CD4-positive, alpha-beta T cell (primary cell): ENCODE results near the gene CPEB1. TPM values are rescaled to one million over a fixed set of nuclear protein-coding genes. Genes with fewer than 3 reads are reported as not detected.

Experiments
- ATAC-seq: fragments of 200-7000 bp; cut with Tn5 transposase; one replicate; pipeline ENCODE4 v1.10.0; 2022; ENCODE audit warnings: mild to moderate bottlenecking; ENCODE audit not compliant: poor library complexity
- CTCF ChIA-PET: fragments of 350-600 bp; sonication (Branson Sonifier 250); formaldehyde crosslinking; loops from one replicate; lab custom pipeline; 2021; ENCODE audit warnings: antibody characterized with exemption, inconsistent platforms; lab: Charles Lee
- POLR2A ChIA-PET: fragments of 350-600 bp; sonication (Branson Sonifier 250); formaldehyde crosslinking; loops from one replicate; lab custom pipeline; 2021; ENCODE audit warnings: antibody characterized with exemption, inconsistent platforms; lab: Charles Lee
- DNase-seq, 14 experiments: peaks; one replicate each; pipeline ENCODE4 v3.0.0-alpha.2; 2013 to 2020; ENCODE audit warnings: mixed read lengths in 2 of 14
- H3K27ac ChIP-seq, 2 donors: one replicate each; pipeline versions ENCODE4 v1.5.1 to v1.7.0; 2013; ENCODE audit warnings: low read length in 2 of 2, low read depth in 1 of 2, mild to moderate bottlenecking in 1 of 2
- H3K27me3 ChIP-seq, 2 experiments: 1 replicate in 1 of 2; 2 replicates in 1 of 2; pipeline versions ENCODE4 v1.6.1 to v1.7.0; 2013; ENCODE audit warnings: low read length in 2 of 2, control low read depth in 1 of 2, mild to moderate bottlenecking in 1 of 2, moderate library complexity in 1 of 2; ENCODE audit not compliant: insufficient read depth in 2 of 2, control insufficient read depth in 1 of 2
- H3K36me3 ChIP-seq: one replicate; pipeline ENCODE4 v1.6.1; 2013; ENCODE audit warnings: low read length, control low read depth; ENCODE audit not compliant: insufficient read depth
- H3K4me1 ChIP-seq: one replicate; pipeline ENCODE4 v1.6.1; 2013; ENCODE audit warnings: low read length, control low read depth; ENCODE audit not compliant: insufficient read depth
- H3K4me3 ChIP-seq: one replicate; pipeline ENCODE4 v1.5.1; 2013; ENCODE audit warnings: mild to moderate bottlenecking, low read length, moderate library complexity
- H3K9me3 ChIP-seq, 2 experiments: 1 replicate in 1 of 2; 2 replicates in 1 of 2; pipeline versions ENCODE4 v1.6.1 to v1.7.0; 2013; ENCODE audit warnings: low read length in 2 of 2, mild to moderate bottlenecking in 2 of 2, control low read depth in 1 of 2, moderate library complexity in 1 of 2; ENCODE audit not compliant: control insufficient read depth in 1 of 2, insufficient read depth in 1 of 2
- H3K27ac Mint-ChIP-seq: one replicate; pipeline ENCODE4 v1.8.0; 2020; ENCODE audit warnings: mixed read lengths
- H3K27me3 Mint-ChIP-seq: one replicate; pipeline ENCODE4 v1.8.0; 2021; ENCODE audit warnings: mixed read lengths
- H3K36me3 Mint-ChIP-seq: one replicate; pipeline ENCODE4 v1.8.0; 2021; ENCODE audit warnings: low read depth, mixed read lengths
- H3K4me1 Mint-ChIP-seq: one replicate; pipeline ENCODE4 v1.8.0; 2021; ENCODE audit warnings: low read depth, mixed read lengths
- H3K4me3 Mint-ChIP-seq: one replicate; pipeline ENCODE4 v1.8.0; 2020; ENCODE audit warnings: mild to moderate bottlenecking, mixed read lengths
- H3K9me3 Mint-ChIP-seq: one replicate; pipeline ENCODE4 v1.8.0; 2020; ENCODE audit warnings: mixed read lengths
- intact Hi-C, 2 experiments: fragments of 100-400 bp; cut with DNase I in 1 of 2; cut with micrococcal nuclease in 1 of 2; formaldehyde crosslinking; loops; one replicate each; pipeline versions ENCODE4 v1.15.1 to v1.9.0; 2023 to 2025; cut with DNase I, micrococcal nuclease
- total RNA-seq, 174 experiments: library from RNA in 2 of 174; stranded (reverse) in 2 of 174; gene quantifications; one replicate each; pipeline ENCODE4 v1.2.3 and lab custom pipeline; 2021 to 2026
- TF ChIP-seq, protein P1 (sequence below): fragments of 200-600 bp; IDR thresholded peaks from one replicate; pipeline ENCODE4 v1.8.0; 2022; ENCODE audit warnings: antibody characterized with exemption, mild to moderate bottlenecking

The CPEB1 gene
- total RNA-seq, 2 experiments from 2014 or later = 0.19 to 0.61 TPM

DNA sequence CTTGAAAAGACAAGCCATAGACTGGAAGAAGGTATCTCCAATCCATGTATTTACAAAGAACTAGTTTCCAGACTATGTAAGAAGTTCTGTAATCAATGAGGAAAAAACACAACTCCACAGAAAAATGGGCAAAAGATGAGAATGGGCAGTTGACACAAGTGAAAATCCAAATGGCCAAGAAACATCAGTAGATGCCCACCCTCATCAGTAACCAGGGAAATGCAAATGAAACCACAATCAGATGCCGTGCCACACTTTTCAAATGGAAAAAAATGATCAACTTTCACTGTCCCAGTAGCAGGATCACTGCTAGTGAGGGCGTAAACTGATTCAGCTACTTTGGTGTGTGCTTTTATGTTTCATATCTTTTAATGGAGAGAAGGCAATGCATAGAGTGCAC lies 4.5 kb upstream of the CPEB1 start:
- TF ChIP-seq, protein P1, sequence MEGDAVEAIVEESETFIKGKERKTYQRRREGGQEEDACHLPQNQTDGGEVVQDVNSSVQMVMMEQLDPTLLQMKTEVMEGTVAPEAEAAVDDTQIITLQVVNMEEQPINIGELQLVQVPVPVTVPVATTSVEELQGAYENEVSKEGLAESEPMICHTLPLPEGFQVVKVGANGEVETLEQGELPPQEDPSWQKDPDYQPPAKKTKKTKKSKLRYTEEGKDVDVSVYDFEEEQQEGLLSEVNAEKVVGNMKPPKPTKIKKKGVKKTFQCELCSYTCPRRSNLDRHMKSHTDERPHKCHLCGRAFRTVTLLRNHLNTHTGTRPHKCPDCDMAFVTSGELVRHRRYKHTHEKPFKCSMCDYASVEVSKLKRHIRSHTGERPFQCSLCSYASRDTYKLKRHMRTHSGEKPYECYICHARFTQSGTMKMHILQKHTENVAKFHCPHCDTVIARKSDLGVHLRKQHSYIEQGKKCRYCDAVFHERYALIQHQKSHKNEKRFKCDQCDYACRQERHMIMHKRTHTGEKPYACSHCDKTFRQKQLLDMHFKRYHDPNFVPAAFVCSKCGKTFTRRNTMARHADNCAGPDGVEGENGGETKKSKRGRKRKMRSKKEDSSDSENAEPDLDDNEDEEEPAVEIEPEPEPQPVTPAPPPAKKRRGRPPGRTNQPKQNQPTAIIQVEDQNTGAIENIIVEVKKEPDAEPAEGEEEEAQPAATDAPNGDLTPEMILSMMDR = no peak
- peaks cover 8% of the 10 kb centered on the region for H3K4me1 Mint-ChIP-seq
- DNase-seq (no peak), ATAC-seq (no peak)
- Histone ChIP-seq H3K9me3 (peaks cover 0 to 12% of the 10 kb centered on the region in 2 experiments), H3K4me1 (peaks cover 11% of the 10 kb centered on the region), H3K27ac (no peak overlapping the region), H3K27me3 (peaks cover 20 to 36% of the 10 kb centered on the region in 2 experiments), H3K4me3 (no peak overlapping the region), H3K36me3 (no peaks in the 10 kb centered on the region)
- no peaks in the 10 kb centered on the region for H3K9me3 Mint-ChIP-seq
- CTCF ChIA-PET = no interaction called here
- intact Hi-C loops = no loop called here
- peaks cover 59% of the 10 kb centered on the region for H3K27me3 Mint-ChIP-seq
- H3K27ac Mint-ChIP-seq = no peak overlapping the region
- H3K36me3 Mint-ChIP-seq = no peaks in the 10 kb centered on the region
- H3K4me3 Mint-ChIP-seq = no peak overlapping the region
- POLR2A ChIA-PET = no interaction called here

DNA sequence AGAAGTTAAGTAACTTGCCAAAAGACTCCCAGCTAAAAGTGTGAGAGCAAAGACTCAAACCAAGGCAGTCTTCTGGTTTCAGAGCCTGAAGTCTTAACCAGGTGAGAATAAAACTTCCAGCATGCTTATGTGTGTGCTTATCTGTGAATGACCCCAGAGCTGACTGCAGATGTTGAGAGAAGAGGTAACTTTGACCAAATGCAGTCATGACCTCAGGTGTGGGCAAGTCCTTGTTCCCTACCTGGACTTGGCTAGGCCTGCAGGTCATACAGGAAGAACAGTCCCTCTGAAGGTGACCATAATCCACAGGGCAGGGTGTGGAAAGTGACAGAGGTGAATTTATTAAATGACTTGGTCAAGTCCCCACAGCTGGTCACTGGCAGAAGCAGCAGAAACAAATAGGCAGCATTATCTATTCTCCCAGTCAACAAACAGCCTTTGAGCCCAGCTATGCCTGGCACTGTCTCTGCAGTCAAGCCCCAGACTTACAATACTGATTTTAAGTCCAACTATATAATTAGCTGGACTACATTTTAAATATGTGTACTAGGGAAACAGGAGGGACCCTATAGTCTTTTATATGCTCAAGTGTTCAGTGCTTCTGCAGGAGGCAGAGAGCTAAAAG lies 3.0 kb upstream of the CPEB1 start:
- POLR2A ChIA-PET = no interaction called here
- CTCF ChIA-PET = no interaction called here

DNA sequence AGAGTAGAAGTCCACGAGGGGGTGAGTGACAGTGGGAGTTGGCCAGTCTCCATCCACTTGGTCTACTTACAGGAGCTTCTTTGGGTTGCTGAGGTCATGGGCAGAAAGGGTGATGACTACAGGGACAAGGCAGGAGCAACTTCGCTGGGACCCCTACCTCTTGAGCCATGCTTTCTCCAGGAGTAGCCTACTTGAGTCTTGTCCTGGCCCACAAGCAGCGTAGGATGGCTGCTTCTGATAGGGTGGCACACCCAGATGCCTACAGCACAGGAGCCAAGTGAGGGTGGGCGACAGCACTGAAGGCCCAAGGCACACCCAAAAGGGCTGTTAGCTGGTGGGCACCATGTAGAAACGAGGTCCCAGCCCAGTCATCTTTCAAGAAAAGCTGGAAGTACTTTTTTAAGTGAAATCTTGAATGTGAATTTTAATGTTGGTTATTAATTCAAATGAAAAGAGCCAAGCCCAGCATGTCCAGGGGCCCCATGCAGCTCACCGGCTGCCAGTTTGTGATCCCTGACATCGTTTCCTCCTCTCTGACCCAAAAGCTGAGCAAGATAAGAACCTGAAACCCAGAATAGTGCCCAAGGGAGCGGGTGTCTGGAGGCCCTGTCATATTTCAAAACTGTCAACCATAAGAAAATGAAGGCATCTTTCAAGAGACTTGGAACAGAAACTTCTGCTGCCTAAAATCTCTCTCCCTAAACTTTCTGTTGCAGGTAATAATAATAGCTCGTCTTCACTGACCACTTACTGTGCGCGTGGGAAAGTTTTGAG lies 2.2 kb upstream of the CPEB1 start:
- TF ChIP-seq, protein P1 = no peak
- H3K27me3 Mint-ChIP-seq = peaks cover 64% of the 10 kb centered on the region
- Histone ChIP-seq H3K9me3 (peaks cover 0 to 20% of the 10 kb centered on the region in 2 experiments), H3K4me1 (peaks cover 18% of the 10 kb centered on the region), H3K4me3 (no peak overlapping the region), H3K36me3 (no peaks in the 10 kb centered on the region), H3K27ac (no peak overlapping the region), H3K27me3 (peaks cover 31 to 53% of the 10 kb centered on the region in 2 experiments)
- ATAC-seq (no peak), DNase-seq (no peak)
- H3K36me3 Mint-ChIP-seq = no peaks in the 10 kb centered on the region
- H3K27ac Mint-ChIP-seq = no peak overlapping the region
- intact Hi-C loops = no loop called here
- ChIA-PET CTCF (no interaction called here), POLR2A (no interaction called here)
- H3K4me1 Mint-ChIP-seq = peaks cover 13% of the 10 kb centered on the region
- H3K4me3 Mint-ChIP-seq = peak overlapping the region; percentile 76
- H3K9me3 Mint-ChIP-seq = no peaks in the 10 kb centered on the region

More for the DNA sequence above, 3.0 kb upstream of the CPEB1 start:
- Mint-ChIP-seq H3K36me3 (no peaks in the 10 kb centered on the region), H3K27me3 (peaks cover 64% of the 10 kb centered on the region), H3K4me3 (no peak overlapping the region), H3K4me1 (peaks cover 13% of the 10 kb centered on the region), H3K27ac (no peak overlapping the region), H3K9me3 (no peaks in the 10 kb centered on the region)
- Histone ChIP-seq H3K9me3 (peaks cover 0 to 20% of the 10 kb centered on the region in 2 experiments), H3K36me3 (no peaks in the 10 kb centered on the region), H3K4me3 (no peak overlapping the region), H3K27me3 (peaks cover 25 to 45% of the 10 kb centered on the region in 2 experiments), H3K27ac (no peak overlapping the region), H3K4me1 (peaks cover 18% of the 10 kb centered on the region)
- intact Hi-C loops = no loop called here
- no peak for DNase-seq
- no peak for ATAC-seq
- TF ChIP-seq, protein P1 = no peak
